Measurements from ENCODE around the gene PLCZ1.

PLCZ1 gene

GRCh38 chr12:18752947-18753346 is 15.1 kb upstream of the PLCZ1 start:
- no peak for DNase-seq (ENCODE audit: low spot score)
- in situ Hi-C loops (cut with MboI; ENCODE audit: low sequenced_read_pairs, unreplicated experiment): no loop called here

GRCh38 chr12:18752280-18752920 is 14.6 kb upstream of the PLCZ1 start:
- no peak for DNase-seq (ENCODE audit: low spot score)
- in situ Hi-C loops (cut with MboI; ENCODE audit: low sequenced_read_pairs, unreplicated experiment): no loop called here
- no peak for TF ChIP-seq CTCF (IDR thresholded peaks at IDR 0.05; ENCODE audit: borderline replicate concordance, control extremely low read depth, extremely low read depth, insufficient read depth, missing control alignments)

More at GRCh38 chr12:18752947-18753346, 15.1 kb upstream of the PLCZ1 start:
- no peak for TF ChIP-seq CTCF (IDR thresholded peaks at IDR 0.05; ENCODE audit: borderline replicate concordance, control extremely low read depth, extremely low read depth, insufficient read depth, missing control alignments)

GRCh38 chr12:18751866-18752265 is 14.1 kb upstream of the PLCZ1 start:
- DNase-seq (ENCODE audit: low spot score): no peak
- TF ChIP-seq CTCF (IDR thresholded peaks at IDR 0.05; ENCODE audit: borderline replicate concordance, control extremely low read depth, extremely low read depth, insufficient read depth, missing control alignments): no peak
- in situ Hi-C loops (cut with MboI; ENCODE audit: low sequenced_read_pairs, unreplicated experiment): no loop called here

- in situ Hi-C loops (cut with MboI; ENCODE audit: low sequenced_read_pairs, unreplicated experiment): no loop called here
- TF ChIP-seq CTCF (IDR thresholded peaks at IDR 0.05; ENCODE audit: borderline replicate concordance, control extremely low read depth, extremely low read depth, insufficient read depth, missing control alignments): no peak
- DNase-seq (ENCODE audit: low spot score): no peak
Observed at GRCh38 chr12:18750085-18750484, 12.3 kb upstream of the PLCZ1 start.

GRCh38 chr12:18749386-18749957 is 11.7 kb upstream of the PLCZ1 start:
- in situ Hi-C loops (cut with MboI; ENCODE audit: low sequenced_read_pairs, unreplicated experiment): no loop called here
- no peak for TF ChIP-seq CTCF (IDR thresholded peaks at IDR 0.05; ENCODE audit: borderline replicate concordance, control extremely low read depth, extremely low read depth, insufficient read depth, missing control alignments)
- DNase-seq (ENCODE audit: low spot score): no peak

GRCh38 chr12:18747895-18748294 is 10.1 kb upstream of the PLCZ1 start:
- DNase-seq (ENCODE audit: low spot score): no peak
- in situ Hi-C loops (cut with MboI; ENCODE audit: low sequenced_read_pairs, unreplicated experiment): no loop called here
- no peak for TF ChIP-seq CTCF (IDR thresholded peaks at IDR 0.05; ENCODE audit: borderline replicate concordance, control extremely low read depth, extremely low read depth, insufficient read depth, missing control alignments)
